HCEC 1CT (cell line): ENCODE results near the gene SAMD1.
A peak's percentile ranks its signal among the peaks of the same experiment; 100 is the strongest.
"Not testable (repeated sequence)": the region's sequence is repeated elsewhere in the genome, so short reads cannot be mapped to it uniquely, and the experiment has no call there.

ENCODE experiments used
- DNase-seq: peaks from one replicate; pipeline ENCODE4 v3.0.0-alpha.2; 2017

Gene SAMD1

DNA sequence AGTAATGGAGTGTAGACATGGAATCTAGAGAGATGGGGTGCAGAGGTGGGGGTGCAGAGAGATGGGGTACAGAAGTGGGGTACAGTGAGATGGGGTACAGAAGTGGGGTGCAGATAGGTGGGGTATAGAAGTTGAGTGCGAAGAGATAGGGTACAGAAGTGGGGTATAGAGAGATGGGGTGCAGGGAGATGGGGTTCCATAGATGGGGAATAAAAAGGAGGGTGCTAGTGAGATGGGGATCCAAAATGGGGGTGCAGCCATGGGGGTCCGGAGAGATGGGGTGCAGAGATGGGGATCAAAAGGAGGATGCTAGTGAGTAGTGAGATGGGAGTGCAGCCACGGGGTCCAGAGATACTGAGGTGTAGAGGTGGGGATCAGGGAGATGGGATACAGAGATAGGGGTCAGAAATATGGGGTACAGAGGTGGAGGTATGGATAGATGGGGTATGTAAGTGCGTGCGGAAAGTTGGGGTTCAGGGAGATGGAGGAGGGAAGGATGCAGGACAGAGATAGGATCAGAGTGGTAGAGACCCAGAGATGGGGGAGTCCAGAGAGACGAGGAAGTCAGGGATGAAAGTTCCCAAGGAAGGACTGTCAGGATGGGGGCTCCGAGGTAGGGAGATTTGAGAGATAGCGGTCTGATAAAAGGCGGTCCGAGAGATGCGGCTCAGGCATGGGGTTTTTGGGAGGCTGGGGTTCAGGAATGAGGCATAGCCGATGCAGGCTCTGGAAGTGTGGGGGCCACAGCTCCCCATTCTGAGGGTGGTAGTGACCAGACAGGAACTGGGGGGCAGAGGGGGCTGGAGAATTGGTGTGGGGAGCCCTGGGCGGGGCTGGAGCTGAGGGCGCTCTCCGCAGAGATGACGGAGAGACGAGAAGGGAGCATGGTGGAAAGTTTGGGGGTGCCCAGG lies 32.1 kb downstream of the SAMD1 start:
- no peak for DNase-seq

DNA sequence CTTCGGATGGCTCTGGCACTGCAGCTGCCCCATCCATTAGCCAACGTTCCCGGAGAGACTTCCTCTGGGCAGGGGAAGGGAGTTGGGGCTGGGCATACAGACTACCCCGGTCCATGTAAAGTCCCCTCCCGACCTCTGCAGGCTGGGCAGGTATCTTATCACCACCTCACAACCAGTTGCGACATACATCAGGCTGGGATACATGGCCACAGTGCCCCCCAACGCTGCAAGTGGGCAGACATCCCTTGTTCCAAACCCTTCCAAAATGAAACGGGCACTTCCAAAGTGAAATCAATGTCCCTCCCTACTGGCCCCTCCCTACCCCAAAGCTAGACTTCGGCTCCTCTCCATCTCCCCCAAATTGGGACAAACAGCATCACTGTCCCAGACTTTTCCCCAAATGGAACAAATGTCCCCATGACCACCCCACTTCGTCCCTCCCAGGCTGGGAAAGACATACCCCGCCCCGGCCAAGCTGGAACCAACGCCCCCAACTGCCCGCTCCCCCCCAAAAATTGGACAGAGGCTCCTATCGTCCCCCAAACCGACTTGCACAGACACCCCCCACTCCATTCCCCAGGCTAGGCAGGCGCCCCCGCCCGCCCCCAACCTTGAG lies 33.7 kb downstream of the SAMD1 start:
- no peak for DNase-seq

DNA sequence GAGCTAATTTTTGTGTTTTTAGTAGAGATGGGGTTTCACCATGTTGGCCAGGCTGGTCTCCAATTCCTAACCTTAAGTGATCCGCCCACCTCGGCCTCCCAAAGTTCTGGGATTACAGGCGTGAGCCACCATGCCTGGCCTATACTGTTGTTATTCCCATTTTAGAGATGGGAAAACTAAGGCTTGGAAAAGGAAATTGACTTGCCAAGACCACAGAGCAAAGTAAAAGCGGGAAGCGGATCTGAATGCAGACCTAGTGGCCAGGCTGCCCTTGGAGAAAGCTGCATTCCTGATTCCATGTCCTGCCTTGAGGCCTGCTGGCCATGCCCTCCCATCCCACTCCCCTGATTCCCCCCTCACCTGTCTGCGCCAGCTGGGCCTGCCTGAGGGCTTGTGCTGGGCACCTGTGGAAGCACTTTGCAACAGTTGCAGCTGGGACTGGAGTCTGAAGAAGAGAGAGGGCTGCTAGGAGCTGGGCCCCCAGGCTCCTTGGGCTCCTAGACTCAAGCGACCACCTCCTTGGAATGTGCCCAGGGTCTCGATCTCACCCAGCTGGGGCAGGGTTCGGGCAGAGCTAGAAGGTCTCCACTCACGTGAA lies 34.4 kb downstream of the SAMD1 start:
- DNase-seq = no peak

DNA sequence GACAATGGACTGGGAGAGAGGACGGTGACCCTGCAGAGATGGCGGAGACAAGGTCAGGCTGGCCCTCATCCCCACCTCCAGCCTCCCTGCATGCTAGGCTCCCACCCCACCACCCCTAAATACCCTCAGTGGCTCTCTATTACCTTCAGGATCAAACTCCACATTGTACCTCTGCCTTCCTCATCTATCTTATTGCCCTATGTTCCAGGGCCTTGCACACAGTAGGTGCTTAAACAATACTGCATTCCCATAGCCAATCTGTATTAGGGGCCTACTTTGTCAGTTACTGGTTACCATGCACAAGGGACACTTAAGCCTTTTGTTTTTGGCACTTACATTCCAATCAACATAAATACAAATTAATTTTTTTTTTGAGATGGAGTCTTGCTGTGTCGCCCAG lies 35.2 kb downstream of the SAMD1 start:
- DNase-seq = no peak

DNA sequence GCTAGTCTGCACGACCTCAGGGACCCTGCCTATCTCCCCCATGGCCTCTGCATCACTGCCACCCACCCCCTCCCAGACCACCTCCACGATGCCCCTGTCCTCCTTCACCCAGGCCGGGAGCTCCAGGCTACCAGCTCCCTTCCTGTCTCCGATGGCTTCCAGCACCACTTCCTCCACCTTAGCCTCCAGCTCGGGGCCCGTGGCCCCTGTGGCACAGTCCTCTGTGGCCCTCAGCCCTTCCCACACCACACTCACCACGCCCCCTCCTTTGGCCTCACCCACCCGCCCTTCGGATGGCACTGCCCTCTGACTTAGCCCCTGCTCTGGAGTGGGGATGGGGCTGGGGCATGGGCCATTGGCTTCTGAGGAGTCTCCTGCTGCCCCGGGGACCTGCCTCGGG lies 35.8 kb downstream of the SAMD1 start:
- no peak for DNase-seq

DNA sequence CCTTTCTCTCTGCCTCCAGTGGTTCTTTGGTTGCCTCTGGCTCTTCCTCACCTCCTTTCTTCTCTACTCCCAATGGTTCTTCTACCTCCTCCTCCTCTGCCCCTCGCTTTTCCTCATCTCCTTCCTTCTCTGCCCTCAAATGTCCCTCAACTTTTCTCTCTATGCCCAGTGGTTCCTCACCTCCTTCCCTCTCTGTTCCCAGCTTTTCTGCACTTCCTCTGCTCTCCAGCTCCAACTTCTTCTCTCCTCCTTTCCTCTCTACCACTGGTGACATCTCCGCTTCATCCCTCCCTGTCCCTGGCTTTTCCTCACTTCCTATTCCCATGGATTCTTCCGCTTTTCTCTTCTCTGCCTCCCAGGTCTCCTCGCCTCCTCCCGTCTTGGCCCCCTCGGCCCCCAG lies 36.5 kb downstream of the SAMD1 start:
- no peak for DNase-seq

DNA sequence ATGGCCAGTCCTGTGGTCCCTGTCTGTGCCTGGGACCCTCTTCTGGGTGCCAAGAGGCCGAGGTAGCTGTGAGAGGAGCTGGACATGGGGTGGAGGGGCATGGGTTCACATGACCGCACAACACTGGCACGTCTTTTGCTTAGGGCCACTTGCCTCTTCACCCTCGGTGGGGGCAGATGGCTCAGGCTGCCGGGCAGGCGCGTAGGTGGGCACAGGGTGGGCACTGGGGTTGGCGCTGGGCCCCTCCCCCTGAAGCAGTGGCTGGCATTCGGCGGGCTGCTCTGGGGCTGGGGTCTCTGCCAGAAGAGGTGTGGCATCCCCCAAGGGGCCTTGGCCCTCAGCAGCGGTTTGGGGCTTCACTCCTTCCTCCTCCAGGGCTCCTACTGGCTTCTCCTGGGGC lies 37.1 kb downstream of the SAMD1 start:
- no peak for DNase-seq

DNA sequence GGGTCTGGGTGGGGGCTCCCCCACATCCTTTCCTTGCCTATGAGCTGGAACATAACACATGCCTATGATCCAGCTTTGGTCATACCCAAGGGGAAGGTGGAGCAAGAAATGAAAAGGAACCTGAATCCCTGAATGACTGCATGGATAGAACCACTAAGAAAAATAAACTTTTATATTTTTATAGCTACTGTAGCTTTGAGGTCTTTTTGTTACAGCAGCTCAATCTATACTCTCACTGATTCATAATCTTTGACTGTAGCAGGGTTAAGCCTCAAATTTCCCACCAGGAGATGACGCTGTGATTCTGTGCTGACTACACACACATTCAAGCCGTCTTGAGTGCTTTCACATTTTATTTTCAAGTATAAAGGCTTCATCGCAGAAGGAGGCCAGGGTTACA lies 37.5 kb downstream of the SAMD1 start:
- no peak for DNase-seq

DNA sequence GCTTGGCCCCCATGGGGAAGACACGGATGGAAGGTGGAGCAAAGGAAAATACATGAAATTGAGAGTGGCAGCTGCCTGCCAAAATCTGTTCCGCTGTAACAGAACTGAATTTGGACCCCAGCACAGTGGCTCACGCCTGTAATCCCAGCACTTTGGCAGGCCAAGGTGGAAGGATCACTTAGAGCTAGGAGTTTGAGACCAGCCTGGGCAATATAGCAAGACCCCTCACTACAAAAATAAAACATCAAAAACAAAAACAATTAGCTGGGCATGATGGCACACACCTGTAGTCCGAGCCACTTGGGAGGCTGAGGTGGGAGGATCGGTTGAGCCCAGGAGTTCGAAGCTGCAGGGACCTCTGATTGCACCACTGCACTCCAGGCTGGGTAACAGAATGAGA lies 38.1 kb downstream of the SAMD1 start:
- no peak for DNase-seq

DNA sequence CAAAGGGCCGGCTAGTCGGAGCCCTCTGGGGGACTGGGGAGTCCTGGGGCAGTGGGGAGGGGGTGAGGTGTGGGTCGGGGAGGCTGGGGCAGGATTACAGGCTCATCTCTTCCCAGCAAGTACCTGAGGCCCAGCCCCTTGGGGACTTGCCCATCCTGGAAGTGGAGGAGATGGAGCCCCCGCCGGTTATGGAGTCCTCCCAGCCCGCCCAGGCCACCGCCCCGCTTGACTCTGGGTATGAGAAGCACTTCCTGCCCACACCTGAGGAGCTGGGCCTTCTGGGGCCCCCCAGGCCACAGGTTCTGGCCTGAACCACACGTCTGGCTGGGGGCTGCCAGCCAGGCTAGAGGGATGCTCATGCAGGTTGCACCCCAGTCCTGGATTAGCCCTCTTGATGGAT lies 38.6 kb downstream of the SAMD1 start:
- no peak for DNase-seq

DNA sequence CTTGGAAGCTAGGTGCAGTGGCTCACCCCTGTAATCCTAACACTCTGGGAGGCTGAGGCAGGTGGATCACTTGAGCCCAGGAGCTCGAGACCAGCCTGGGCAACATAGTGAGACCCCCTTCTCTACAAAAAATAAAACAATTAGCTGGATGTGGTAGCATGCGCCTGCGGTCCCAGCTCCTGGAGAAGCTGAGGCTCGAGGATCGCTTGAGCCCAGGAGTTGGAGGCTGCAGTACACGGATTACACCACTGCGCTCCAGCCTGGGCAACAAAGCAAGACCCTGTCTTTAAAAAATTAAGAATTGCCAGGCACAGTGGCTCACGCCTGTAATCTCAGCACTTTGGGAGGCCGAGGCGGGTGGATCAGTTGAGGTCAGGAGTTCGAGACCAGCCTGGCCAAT lies 39.6 kb downstream of the SAMD1 start:
- DNase-seq = not testable (repeated sequence)

DNA sequence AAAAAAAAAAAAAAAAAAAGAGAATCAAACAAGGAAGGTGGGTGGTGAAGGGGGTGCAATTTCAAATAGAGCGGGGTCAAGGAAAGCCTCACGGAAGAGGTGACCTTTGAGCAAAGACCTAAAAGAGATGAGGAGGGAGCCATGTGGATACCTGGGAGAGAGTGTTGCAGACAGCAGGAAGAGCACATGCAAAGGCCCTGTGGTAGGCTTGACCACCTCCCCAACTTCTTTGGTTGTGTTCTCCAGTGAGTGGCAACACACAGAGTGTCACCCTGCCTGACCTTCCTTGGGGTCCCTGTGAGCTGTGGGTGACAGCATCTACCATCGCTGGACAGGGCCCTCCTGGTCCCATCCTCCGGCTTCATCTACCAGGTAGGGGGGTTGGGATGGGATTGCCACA lies 40.0 kb downstream of the SAMD1 start:
- no peak for DNase-seq

DNA sequence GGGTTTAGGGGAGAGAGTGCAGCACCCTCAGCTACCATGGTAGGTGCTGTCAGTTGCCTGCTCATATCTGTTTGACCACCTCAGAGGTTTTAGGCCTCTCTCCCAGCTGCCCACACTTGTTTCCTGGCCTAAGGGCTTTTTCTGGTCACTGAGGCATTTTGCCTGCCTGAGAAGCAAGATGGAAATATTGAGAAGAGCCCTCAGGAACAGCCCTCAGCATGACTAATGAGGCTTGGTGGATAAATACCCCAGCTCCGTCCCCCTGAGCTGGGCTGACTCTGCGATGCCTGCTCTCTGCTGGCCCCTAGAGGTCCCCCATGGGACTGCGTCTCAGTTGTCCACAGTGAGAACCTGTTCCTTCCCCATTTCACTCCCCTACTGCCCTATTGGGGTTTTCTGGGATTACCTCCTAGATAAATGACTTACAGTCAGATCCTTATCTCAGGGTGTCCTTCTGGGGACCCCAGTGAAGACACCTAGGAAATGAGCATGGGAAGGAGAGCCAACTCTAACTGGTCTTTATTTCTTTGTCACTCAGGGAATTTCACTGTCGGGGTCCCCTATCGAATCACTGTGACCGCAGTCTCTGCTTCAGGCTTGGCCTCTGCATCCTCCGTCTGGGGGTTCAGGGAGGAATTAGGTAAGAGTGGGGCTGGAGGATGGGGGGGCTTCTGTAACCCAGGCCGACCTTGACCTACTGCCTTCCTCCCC lies 42.0 kb downstream of the SAMD1 start:
- DNase-seq = no peak

DNA sequence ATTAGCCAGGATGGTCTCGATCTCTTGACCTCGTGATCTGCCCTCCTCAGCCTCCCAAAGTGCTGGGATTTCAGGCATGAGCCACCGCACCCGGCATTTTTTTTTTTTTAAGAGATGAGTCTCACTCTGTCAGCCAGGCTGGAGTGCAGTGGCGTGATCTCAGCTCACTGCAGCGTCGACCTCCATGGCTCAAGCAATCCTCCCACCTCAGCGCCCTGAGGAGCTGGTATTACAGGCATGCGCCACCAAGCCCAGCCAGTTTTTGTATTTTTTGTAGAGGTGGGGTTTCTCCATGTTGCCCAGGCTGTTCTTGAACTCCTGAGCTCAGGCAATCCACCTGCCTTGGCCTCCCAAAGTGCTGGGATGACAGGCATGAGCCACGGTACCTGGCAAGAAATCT lies 42.7 kb downstream of the SAMD1 start:
- DNase-seq = not testable (repeated sequence)

DNA sequence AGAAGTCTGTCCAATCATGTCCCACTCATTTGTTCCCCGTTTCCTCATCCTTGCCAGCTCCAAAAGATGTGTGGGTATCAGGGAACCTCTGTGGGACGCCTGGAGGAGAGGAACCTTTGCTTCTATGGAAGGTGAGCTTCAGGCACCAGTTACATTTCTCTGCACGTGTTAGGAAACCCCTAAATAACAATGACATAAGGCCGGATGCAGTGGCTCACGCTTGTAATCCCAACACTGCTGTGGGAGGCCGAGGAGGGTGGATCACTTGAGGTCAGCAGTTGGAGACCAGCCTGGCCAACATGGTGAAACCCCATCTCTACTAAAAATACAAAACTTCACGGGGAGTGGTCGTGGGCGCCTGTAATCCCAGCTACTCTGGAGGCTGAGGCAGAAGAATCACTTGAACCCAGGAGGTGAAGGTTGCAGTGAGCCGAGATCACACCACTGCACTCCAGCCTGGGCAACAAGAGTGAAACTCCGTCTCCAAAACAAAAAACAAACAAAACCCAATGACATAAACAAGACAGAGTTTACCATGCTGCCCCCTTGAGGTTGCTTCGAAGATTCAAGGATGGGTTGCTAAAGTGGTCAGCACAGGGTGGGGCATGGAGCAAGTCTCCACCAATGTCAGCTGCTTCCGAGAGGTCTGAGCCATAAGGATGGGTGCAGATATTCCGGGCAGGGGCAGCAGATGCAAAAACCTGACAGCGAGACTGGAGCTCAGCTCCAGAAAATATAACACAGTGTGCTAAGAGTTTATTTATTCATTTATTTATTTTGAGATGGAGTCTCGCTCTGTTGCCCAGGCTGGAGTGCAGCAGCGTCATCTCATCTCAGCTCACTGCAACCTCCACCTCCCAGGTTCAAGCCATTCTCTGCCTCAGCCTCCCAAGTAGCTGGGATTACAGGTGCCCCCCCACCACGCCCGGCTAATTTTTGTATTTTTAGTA lies 47.6 kb downstream of the SAMD1 start:
- DNase-seq = peak; percentile 57

DNA sequence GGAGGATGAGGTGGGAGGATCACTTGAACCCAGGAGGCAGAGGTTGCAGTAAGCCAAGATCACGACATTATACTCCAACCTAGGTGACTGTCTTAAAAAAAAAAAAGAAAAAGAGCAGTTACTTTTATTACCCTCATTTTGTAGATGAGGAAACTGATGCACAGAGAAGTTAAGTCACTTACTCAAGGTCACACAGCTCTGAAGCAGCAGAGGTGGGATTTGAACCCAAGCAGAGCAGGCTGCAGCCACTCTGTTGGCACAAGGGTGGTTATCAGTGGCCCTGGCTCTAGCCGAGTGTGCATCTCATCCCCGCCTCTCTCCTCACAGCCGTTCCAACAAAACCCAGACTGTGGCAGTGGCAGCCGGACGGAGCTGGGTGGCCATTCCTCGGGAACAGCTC lies 51.4 kb downstream of the SAMD1 start:
- no peak for DNase-seq
